Lung (tissue), 13 donors: ENCODE results near the gene MARK3. TPM values are rescaled to one million over a fixed set of nuclear protein-coding genes. Genes with fewer than 3 reads are reported as not detected.

ENCODE experiments used
- ATAC-seq: fragments of 200-7000 bp; cut with Tn5 transposase; one replicate; pipeline ENCODE4 v1.9.1; 2020; ENCODE audit warnings: moderate number of reproducible peaks; ENCODE audit not compliant: insufficient read depth, low FRiP score
- DNase-seq, 3 donors: peaks; one replicate each; pipeline ENCODE4 v3.0.0-alpha.2; 2013 to 2017
- H3K27ac ChIP-seq, 2 donors: one replicate each; pipeline ENCODE4 v1.5.1; 2013; ENCODE audit warnings: mild to moderate bottlenecking in 2 of 2, moderate library complexity in 2 of 2, control low read depth in 1 of 2, inconsistent platforms in 1 of 2, low read depth in 1 of 2, low read length in 1 of 2
- H3K27me3 ChIP-seq, 3 donors: one replicate each; pipeline ENCODE4 v1.5.1; 2013; ENCODE audit warnings: low read length in 2 of 3; ENCODE audit not compliant: control insufficient read depth in 3 of 3, insufficient read depth in 3 of 3
- H3K36me3 ChIP-seq, 4 donors: one replicate each; pipeline ENCODE4 v1.5.1; 2013; ENCODE audit warnings: low read length in 4 of 4, mild to moderate bottlenecking in 1 of 4, moderate library complexity in 1 of 4; ENCODE audit not compliant: control insufficient read depth in 4 of 4, insufficient read depth in 4 of 4
- H3K4me1 ChIP-seq, 5 donors: one replicate each; pipeline ENCODE4 v1.5.1; 2013; ENCODE audit warnings: low read length in 5 of 5, mild to moderate bottlenecking in 2 of 5, moderate library complexity in 1 of 5; ENCODE audit not compliant: control insufficient read depth in 5 of 5, insufficient read depth in 5 of 5
- H3K4me3 ChIP-seq: one replicate; pipeline ENCODE4 v1.5.1; 2013; ENCODE audit warnings: mild to moderate bottlenecking, control low read depth, moderate library complexity
- H3K9ac ChIP-seq, 2 donors: one replicate each; pipeline ENCODE4 v1.5.1; 2013; ENCODE audit warnings: low read length in 2 of 2, control low read depth in 1 of 2; ENCODE audit not compliant: insufficient read depth in 1 of 2
- H3K9me3 ChIP-seq, 4 donors: one replicate each; pipeline ENCODE4 v1.5.1; 2013; ENCODE audit warnings: low read length in 3 of 4, mild to moderate bottlenecking in 1 of 4, moderate library complexity in 1 of 4; ENCODE audit not compliant: control insufficient read depth in 4 of 4, insufficient read depth in 3 of 4
- CTCF ChIP-seq: IDR thresholded peaks from 2 replicates; pipeline ENCODE4 v1.5.1; 2012; ENCODE audit warnings: mild to moderate bottlenecking; ENCODE audit errors: control extremely low read depth, extremely low read depth
- WGBS, 2 donors: extraction: QIAGEN DNeasy Blood & Tissue Kit; methylation state at CpG; one replicate each; pipeline ENCODE4 v1.1.7; 2013; 5-methylcytosine and 5-hydroxymethylcytosine counted together
- polyA plus RNA-seq, 2 donors: library from polyadenylated mRNA; stranded (reverse); fragments of 200-250 nt; gene quantifications; one replicate each; pipeline ENCODE4 v1.2.1, GENCODE V29; 2013
- small RNA-seq: library from RNA; depleted of rRNA; stranded (forward); fragments of <200 nt; gene quantifications from one replicate; pipeline ENCODE3, GENCODE V24; 2014; ENCODE audit warnings: low replicate concordance
- total RNA-seq, 2 donors: library from RNA; depleted of rRNA in 1 of 2; stranded (reverse); fragments of >200 nt in 1 of 2; gene quantifications; one replicate each; pipeline ENCODE4 v1.2.1, GENCODE V29; 2014 to 2021
- donor health status: control.
- donor health status: control.
- donor health status: Bipolar disorder and iron deficiency.
- donor health status: healthy.
- donor health status: DM: yes; HTN: yes; CAD: no.

Gene MARK3
- total and polyA plus RNA-seq, 4 donors: 56.2 to 177 (median 101) TPM

DNA sequence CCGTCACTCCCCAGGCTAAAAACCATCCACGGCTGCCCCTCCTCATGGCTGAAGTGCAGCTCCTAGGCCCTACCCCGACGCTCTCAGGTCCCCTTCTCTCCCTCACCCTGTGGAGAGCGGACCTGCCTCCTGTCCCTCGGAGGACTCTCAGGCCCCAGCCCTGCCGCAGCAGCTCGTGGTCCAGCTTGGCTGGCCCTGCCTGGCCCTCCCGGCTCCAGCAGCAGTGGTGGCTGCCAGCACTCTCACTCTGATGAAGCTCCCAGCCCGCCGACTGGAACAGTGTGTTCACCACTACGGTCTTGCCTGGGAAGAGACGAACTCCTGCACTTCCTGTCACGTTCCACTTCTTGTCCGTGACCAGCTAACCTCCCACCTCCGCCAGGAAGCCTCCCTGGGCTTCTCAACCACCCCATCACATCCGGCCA is 166.1 kb downstream of the MARK3 start:
- Histone ChIP-seq H3K27me3 (no peaks in the 10 kb centered on the region), H3K36me3 (peaks cover 0 to 2% (median 0%) of the 10 kb centered on the region in 4 donors), H3K4me1 (peaks cover 0 to 16% (median 5%) of the 10 kb centered on the region in 5 donors), H3K4me3 (no peak overlapping the region), H3K27ac (peak overlapping the region; percentile 82 to 90), H3K9me3 (no peaks in the 10 kb centered on the region), H3K9ac (no peak overlapping the region)
- no peak for TF ChIP-seq CTCF
- 77 to 79% methylated on average over 17 of the region's 17 CpGs for WGBS, 2 donors
- DNase-seq: no peak
- no peak for ATAC-seq

- TF ChIP-seq CTCF: no peak
- ATAC-seq (peak; percentile 50), DNase-seq (no peak)
- Histone ChIP-seq H3K9me3 (no peaks in the 10 kb centered on the region), H3K4me1 (peaks cover 0 to 16% (median 12%) of the 10 kb centered on the region in 5 donors), H3K27me3 (no peaks in the 10 kb centered on the region), H3K9ac (peak overlapping the region in 1 of 2 donors; percentile 29), H3K4me3 (no peak overlapping the region), H3K27ac (peak overlapping the region; percentile 82 to 90), H3K36me3 (peaks cover 0 to 2% (median 0%) of the 10 kb centered on the region in 4 donors)
- WGBS, 2 donors: 63 to 79% methylated on average over 18 of the region's 18 CpGs
Measured at GRCh38 chr14:103552011-103552845, 167.0 kb downstream of the MARK3 start.

DNA sequence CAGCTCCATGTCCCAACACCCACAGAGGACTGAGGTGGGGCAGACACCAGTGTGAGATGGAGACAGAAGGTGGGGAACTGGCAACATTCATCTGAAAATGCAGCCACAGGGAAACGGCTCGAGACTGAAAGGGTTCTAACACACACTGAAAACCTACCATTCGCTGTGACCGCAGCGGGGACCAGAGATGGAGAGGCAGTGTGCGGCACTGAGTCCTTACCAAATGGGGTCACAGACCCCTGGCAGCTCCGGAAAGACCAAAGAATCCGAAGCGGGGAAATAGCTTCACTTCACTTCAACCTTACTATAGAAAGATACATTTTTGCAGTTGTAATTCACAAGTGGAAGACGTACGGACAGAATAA is 167.6 kb downstream of the MARK3 start:
- Histone ChIP-seq H3K36me3 (peaks cover 0 to 2% (median 0%) of the 10 kb centered on the region in 4 donors), H3K27ac (peak overlapping the region; percentile 51 to 90), H3K9ac (no peak overlapping the region), H3K4me3 (no peak overlapping the region), H3K9me3 (no peaks in the 10 kb centered on the region), H3K4me1 (peaks cover 0 to 17% (median 14%) of the 10 kb centered on the region in 5 donors), H3K27me3 (no peaks in the 10 kb centered on the region)
- no peak for TF ChIP-seq CTCF
- no peak for ATAC-seq
- 95 to 96% methylated on average over 11 of the region's 11 CpGs for WGBS, 2 donors
- no peak for DNase-seq

Small RNAs within 50 kb of the gene (small RNA-seq; reads per million reads assigned to genes)
- gene RNU7-160P: not detected
- 28.8 reads per million, percentile 97 among the genes with 10 or more reads in this experiment for gene SNORA28

Other genes with a start within 250 kb of the MARK3 start
- gene EIF5, start 51.2 kb upstream of the MARK3 start, total RNA-seq: 100 to 1,000 TPM; 161 to 255 TPM
- gene EIF5, start 51.2 kb upstream of the MARK3 start, polyA plus RNA-seq: 100 to 1,000 TPM in 1 of 2 donors, 10 to 100 TPM in 1; 50.4 to 161 TPM
- gene CKB, start 137.4 kb downstream of the MARK3 start, total RNA-seq: 100 to 1,000 TPM; 265 to 356 TPM
- gene CKB, start 137.4 kb downstream of the MARK3 start, polyA plus RNA-seq: 100 to 1,000 TPM; 111 to 289 TPM
- gene TRMT61A, start 143.8 kb downstream of the MARK3 start, total RNA-seq: 10 to 100 TPM; 11.9 to 15.2 TPM
- gene TRMT61A, start 143.8 kb downstream of the MARK3 start, polyA plus RNA-seq: 10 to 100 TPM; 16.8 to 21.5 TPM
- gene BAG5, start 177.2 kb downstream of the MARK3 start, total RNA-seq: 10 to 100 TPM; 24.8 to 26.0 TPM
- 10 to 100 TPM in 1 of 2 donors, 1 to 10 TPM in 1; 8.7 to 12.3 TPM for gene BAG5, start 177.2 kb downstream of the MARK3 start, polyA plus RNA-seq
- gene COA8, start 177.5 kb downstream of the MARK3 start, total RNA-seq: 10 to 100 TPM; 39.4 to 39.6 TPM
- 10 to 100 TPM; 30.6 to 59.8 TPM for gene COA8, start 177.5 kb downstream of the MARK3 start, polyA plus RNA-seq
- 100 to 1,000 TPM; 181 to 225 TPM for gene KLC1, start 243.8 kb downstream of the MARK3 start, total RNA-seq
- 10 to 100 TPM; 93.3 to 97.2 TPM for gene KLC1, start 243.8 kb downstream of the MARK3 start, polyA plus RNA-seq